A673 (cell line): ENCODE data around the gene RAB7B. TPM values are rescaled to one million over a fixed set of nuclear protein-coding genes. Genes with fewer than 3 reads are reported as not detected.

Experiments used
- BruUV-seq: library from RNA; stranded (reverse); fragments of 400-500 nt; replicated peaks from 2 replicates; lab custom pipeline; 2021; lab: Mats Ljungman, UMichigan
- CTCF ChIA-PET: fragments of 300-600 bp; sonication (Branson Sonifier 250); formaldehyde crosslinking; loops from one replicate; lab custom pipeline; 2022; ENCODE audit warnings: antibody characterized with exemption; lab: Charles Lee
- POLR2A ChIA-PET: fragments of 300-600 bp; sonication (Branson Sonifier 250); formaldehyde crosslinking; loops from one replicate; lab custom pipeline; 2022; ENCODE audit warnings: antibody characterized with exemption; ENCODE audit not compliant: low non-redundant PET; lab: Charles Lee
- DNase-seq: peaks from one replicate; pipeline ENCODE4 v3.0.0-alpha.2; 2015; ENCODE audit warnings: low spot score
- H3K27ac ChIP-seq: fragments of 200-600 bp; sonication (generic); 2 replicates; pipeline ENCODE4 v1.5.1; 2016; ENCODE audit warnings: mixed run types, low read depth, mild to moderate bottlenecking, mixed read lengths, antibody characterized with exemption, low read length; ENCODE audit not compliant: poor library complexity, severe bottlenecking
- H3K27me3 ChIP-seq: fragments of 200-600 bp; sonication (generic); replicated peaks from 2 replicates; pipeline ENCODE4 v1.6.1; 2017; ENCODE audit warnings: mixed run types, low read depth, mild to moderate bottlenecking, mixed read lengths, antibody characterized with exemption, low read length; ENCODE audit not compliant: insufficient read depth, poor library complexity
- H3K36me3 ChIP-seq: fragments of 200-600 bp; sonication (generic); 2 replicates; pipeline ENCODE4 v1.6.1; 2016; ENCODE audit warnings: mixed run types, mild to moderate bottlenecking, mixed read lengths, antibody characterized with exemption, low read length; ENCODE audit not compliant: insufficient read depth, poor library complexity, severe bottlenecking
- H3K4me1 ChIP-seq: fragments of 200-600 bp; sonication (generic); 2 replicates; pipeline ENCODE4 v1.6.1; 2017; ENCODE audit warnings: mixed run types, mild to moderate bottlenecking, mixed read lengths, antibody characterized with exemption, low read length; ENCODE audit not compliant: insufficient read depth, poor library complexity, severe bottlenecking
- H3K4me3 ChIP-seq: fragments of 200-600 bp; sonication (generic); 2 replicates; pipeline ENCODE4 v1.5.1; 2016; ENCODE audit warnings: low read depth, mixed run types, mild to moderate bottlenecking, mixed read lengths, low read length; ENCODE audit not compliant: poor library complexity, severe bottlenecking
- H3K9me3 ChIP-seq: fragments of 200-600 bp; sonication (generic); 2 replicates; pipeline ENCODE4 v1.6.1; 2016; ENCODE audit warnings: mixed run types, low read depth, mild to moderate bottlenecking, mixed read lengths, antibody characterized with exemption, low read length; ENCODE audit not compliant: poor library complexity, severe bottlenecking
- EZH2 ChIP-seq: fragments of 200-600 bp; sonication (generic); IDR thresholded peaks from 2 replicates; pipeline ENCODE4 v1.6.1; 2017; ENCODE audit warnings: borderline replicate concordance, low read depth, mild to moderate bottlenecking, mixed read lengths, antibody characterized with exemption, low read length; ENCODE audit not compliant: poor library complexity, severe bottlenecking
- intact Hi-C: fragments of 100-400 bp; cut with micrococcal nuclease; formaldehyde crosslinking; loops from one replicate; pipeline ENCODE4 v1.10.0; 2022; ENCODE audit not compliant: unreplicated experiment
- total RNA-seq: library from RNA; stranded (reverse); gene quantifications from 2 replicates; pipeline ENCODE4 v1.2.3, GENCODE V29; 2021
- TF ChIP-seq, protein P1 (sequence below): fragments of 300-800, 200-600 bp; sonication (generic); conservative IDR thresholded peaks from 2 replicates; pipeline ENCODE4 v1.5.1; 2017; ENCODE audit warnings: low read depth, mild to moderate bottlenecking, antibody characterized with exemption, low read length, moderate library complexity, mixed read lengths

RAB7B gene
- total RNA-seq, 1 experiment from 2014 or later: 0.11 TPM

DNA sequence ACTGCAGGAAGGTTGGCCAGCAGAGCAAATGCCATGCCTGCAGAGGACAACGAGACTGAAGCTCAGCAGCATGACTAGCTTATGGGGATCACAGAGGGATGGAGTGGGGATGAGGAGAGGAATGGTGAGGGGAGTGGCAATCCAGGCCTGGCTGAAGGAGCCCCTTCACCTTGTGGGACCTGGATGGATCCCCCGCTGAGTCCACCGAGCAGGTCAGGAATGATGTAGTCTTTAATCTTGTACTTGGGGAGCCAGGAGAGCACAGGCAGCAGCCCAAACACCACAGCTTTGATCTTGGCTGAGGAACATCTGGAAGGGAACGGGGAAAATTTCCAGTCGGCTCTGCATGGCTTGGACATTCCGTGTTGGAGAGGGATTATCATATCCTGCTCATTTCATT lies 70.4 kb downstream of the RAB7B start:
- Histone ChIP-seq H3K27ac (no peak overlapping the region), H3K9me3 (no peaks in the 10 kb centered on the region), H3K36me3 (no peaks in the 10 kb centered on the region), H3K4me3 (no peak overlapping the region), H3K4me1 (no peaks in the 10 kb centered on the region), H3K27me3 (no peaks in the 10 kb centered on the region)
- no peak for DNase-seq
- CTCF ChIA-PET: interaction anchor here (1.0 kb wide), 1 partner anchor 45 kb away, joined by 4 read pairs; no protein-coding TSS in a partner anchor
- intact Hi-C loops: no loop called here
- TF ChIP-seq, protein P1, sequence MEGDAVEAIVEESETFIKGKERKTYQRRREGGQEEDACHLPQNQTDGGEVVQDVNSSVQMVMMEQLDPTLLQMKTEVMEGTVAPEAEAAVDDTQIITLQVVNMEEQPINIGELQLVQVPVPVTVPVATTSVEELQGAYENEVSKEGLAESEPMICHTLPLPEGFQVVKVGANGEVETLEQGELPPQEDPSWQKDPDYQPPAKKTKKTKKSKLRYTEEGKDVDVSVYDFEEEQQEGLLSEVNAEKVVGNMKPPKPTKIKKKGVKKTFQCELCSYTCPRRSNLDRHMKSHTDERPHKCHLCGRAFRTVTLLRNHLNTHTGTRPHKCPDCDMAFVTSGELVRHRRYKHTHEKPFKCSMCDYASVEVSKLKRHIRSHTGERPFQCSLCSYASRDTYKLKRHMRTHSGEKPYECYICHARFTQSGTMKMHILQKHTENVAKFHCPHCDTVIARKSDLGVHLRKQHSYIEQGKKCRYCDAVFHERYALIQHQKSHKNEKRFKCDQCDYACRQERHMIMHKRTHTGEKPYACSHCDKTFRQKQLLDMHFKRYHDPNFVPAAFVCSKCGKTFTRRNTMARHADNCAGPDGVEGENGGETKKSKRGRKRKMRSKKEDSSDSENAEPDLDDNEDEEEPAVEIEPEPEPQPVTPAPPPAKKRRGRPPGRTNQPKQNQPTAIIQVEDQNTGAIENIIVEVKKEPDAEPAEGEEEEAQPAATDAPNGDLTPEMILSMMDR: no peak
- POLR2A ChIA-PET: no interaction called here
- BruUV-seq: no TSS peak

DNA sequence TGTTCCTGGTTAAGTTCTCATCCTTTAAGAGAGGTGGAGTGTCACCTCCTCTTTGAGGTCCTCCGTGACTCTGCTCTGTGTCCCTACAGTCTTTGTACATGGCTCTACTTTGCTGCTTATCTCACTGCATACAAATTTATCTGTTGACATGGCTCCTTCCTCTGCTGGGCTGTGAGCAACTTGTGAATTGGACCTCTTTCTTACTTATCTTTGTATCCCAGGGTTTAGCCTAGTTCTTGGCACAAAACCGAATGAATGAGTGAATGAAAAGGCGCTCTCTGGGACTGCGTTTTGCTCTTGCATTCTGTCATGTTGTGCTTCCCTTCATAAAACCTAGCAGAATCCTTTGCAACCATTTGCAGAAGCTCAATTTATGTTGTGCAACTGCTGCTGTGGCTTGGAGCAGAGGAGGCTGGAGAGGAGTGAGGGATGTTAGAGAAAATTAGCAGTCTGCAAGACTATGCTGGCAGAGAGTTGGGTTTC lies 72.4 kb downstream of the RAB7B start:
- POLR2A ChIA-PET: no interaction called here
- no peak for DNase-seq

DNA sequence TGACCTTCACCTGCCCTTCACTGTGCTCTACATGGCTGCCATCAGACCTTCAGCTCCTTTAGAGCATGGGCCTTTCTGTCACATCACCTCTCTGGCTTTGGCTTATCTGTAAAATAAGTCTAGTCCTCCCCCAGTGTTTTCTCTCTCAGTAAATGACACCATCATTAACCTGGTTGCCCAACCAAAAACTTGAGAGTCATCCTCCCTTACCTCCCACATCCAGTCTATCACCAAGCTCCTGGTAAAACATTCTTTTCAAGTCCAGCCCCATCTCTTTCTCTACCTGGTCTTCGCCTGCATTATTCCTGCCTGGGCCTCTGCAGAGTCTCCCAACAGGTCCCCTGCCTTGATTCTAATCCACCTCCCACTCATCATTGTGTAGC lies 73.0 kb downstream of the RAB7B start:
- Histone ChIP-seq H3K4me1 (peaks cover 11% of the 10 kb centered on the region), H3K4me3 (no peak overlapping the region), H3K27me3 (no peaks in the 10 kb centered on the region), H3K36me3 (no peaks in the 10 kb centered on the region), H3K27ac (no peak overlapping the region), H3K9me3 (no peaks in the 10 kb centered on the region)
- CTCF ChIA-PET: interaction anchor here (1.3 kb wide), 1 partner anchor 47 kb away, joined by 4 read pairs; no protein-coding TSS in a partner anchor
- no peak for DNase-seq
- POLR2A ChIA-PET: no interaction called here
- intact Hi-C loops: no loop called here
- BruUV-seq: no TSS peak
- no peak for TF ChIP-seq EZH2
- TF ChIP-seq, protein P1: no peak

More for the DNA sequence above, 72.4 kb downstream of the RAB7B start:
- CTCF ChIA-PET: no interaction called here
- Histone ChIP-seq H3K27me3 (no peaks in the 10 kb centered on the region), H3K36me3 (no peaks in the 10 kb centered on the region), H3K9me3 (no peaks in the 10 kb centered on the region), H3K4me1 (peaks cover 5% of the 10 kb centered on the region), H3K27ac (no peak overlapping the region), H3K4me3 (no peak overlapping the region)
- BruUV-seq: no TSS peak
- TF ChIP-seq, protein P1: no peak
- no peak for TF ChIP-seq EZH2
- intact Hi-C loops: no loop called here
